ENCODE data around the gene ZCWPW1. TPM values are rescaled to one million over a fixed set of nuclear protein-coding genes. Genes with fewer than 3 reads are reported as not detected.
"Not testable (repeated sequence)": the region's sequence is repeated elsewhere in the genome, so short reads cannot be mapped to it uniquely, and the experiment has no call there.

ZCWPW1 gene
- total RNA-seq, 2 donors from 2014 or later = 1.1 to 1.3 TPM

DNA sequence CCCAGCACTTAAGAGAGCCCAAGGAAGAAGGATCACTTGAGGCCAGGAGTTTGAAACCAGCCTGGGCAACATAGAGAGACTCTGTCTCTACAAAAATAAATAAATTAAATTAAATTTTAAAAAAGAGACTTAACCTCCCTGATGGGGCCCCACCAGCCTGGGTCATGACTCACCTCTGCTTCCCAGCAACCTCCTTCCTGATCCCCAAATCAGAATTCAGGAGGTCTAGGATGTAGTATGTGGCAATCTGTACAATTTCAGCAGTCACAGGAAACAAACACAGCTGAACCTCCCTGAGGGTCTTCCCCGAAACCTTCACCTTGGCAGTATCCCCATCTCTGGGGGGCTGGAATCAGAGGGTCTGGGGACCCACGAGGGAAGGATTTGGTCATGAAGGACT is 17.5 kb upstream of the ZCWPW1 start:
- no peaks in the 10 kb centered on the region for H3K9me3 ChIP-seq
- H3K4me1 ChIP-seq = no peaks in the 10 kb centered on the region
- no peaks in the 10 kb centered on the region for H3K36me3 ChIP-seq
- TF ChIP-seq, protein P1, sequence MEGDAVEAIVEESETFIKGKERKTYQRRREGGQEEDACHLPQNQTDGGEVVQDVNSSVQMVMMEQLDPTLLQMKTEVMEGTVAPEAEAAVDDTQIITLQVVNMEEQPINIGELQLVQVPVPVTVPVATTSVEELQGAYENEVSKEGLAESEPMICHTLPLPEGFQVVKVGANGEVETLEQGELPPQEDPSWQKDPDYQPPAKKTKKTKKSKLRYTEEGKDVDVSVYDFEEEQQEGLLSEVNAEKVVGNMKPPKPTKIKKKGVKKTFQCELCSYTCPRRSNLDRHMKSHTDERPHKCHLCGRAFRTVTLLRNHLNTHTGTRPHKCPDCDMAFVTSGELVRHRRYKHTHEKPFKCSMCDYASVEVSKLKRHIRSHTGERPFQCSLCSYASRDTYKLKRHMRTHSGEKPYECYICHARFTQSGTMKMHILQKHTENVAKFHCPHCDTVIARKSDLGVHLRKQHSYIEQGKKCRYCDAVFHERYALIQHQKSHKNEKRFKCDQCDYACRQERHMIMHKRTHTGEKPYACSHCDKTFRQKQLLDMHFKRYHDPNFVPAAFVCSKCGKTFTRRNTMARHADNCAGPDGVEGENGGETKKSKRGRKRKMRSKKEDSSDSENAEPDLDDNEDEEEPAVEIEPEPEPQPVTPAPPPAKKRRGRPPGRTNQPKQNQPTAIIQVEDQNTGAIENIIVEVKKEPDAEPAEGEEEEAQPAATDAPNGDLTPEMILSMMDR (IDR thresholded peaks at IDR 0.05) = no peak
- H3K9ac ChIP-seq (ENCODE audit: low read depth in 2 of 2, low read length in 2 of 2) = no peak overlapping the region
- no peak overlapping the region for H3K27ac ChIP-seq
- intact Hi-C loops (cut with DNase I) = no loop called here
- H3K4me3 ChIP-seq = no peak overlapping the region
- H3K27me3 ChIP-seq = no peaks in the 10 kb centered on the region
- DNase-seq = no peak

DNA sequence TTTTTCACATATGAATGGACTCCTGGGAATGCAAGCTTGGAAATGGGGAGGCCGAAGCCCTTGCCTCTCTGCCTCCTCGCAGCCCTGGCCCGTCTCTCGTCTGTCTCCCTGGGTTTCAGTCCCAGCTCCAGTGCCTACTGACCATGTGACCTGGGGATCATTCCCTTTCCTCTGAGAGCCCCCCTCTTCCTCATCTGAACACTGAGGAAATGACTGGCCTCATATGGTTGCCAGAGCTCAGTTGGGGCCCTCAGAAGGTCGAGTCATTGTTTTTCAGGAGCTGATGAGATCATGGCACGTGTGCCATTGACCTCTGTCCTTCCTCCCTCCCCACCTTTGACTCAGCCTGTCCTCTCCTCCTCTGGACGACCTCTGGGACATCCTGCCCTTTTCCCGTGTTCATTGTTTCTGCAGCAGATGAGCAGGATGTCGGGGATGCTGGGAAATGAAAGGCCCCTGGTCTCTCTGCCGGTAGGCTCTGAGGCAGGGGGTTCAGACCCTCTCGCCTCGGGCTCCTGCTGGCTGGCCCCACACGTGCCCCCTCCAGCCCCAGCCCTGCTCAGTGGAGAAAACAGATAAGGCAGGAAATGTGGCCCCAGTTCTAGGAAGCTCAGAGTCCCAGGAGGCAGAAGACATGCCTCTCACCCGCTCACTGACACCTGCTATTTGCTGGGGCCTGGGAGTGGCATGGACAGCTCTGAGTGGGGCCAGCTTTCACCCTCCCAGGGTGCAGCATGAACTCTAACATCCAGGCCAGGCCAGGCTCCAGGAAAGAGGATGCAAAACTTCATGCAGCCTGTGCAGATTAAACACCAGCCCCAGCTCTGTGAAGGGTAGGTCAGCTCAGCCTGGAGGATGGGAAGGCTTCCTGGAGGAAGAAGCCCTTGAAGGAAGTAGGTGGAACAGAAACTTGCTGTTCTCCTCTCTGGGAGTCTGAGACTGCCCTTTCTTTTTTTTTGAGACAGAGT is 16.1 kb upstream of the ZCWPW1 start:
- Histone ChIP-seq H3K4me3 (no peak overlapping the region), H3K4me1 (no peaks in the 10 kb centered on the region), H3K27ac (no peak overlapping the region), H3K27me3 (no peaks in the 10 kb centered on the region), H3K9me3 (no peaks in the 10 kb centered on the region), H3K36me3 (no peaks in the 10 kb centered on the region), H3K9ac (ENCODE audit: low read depth in 2 of 2, low read length in 2 of 2) (peak overlapping the region; percentile 34 to 35)
- intact Hi-C loops (cut with DNase I) = no loop called here
- DNase-seq = no peak
- TF ChIP-seq, protein P1 (IDR thresholded peaks at IDR 0.05) = no peak

DNA sequence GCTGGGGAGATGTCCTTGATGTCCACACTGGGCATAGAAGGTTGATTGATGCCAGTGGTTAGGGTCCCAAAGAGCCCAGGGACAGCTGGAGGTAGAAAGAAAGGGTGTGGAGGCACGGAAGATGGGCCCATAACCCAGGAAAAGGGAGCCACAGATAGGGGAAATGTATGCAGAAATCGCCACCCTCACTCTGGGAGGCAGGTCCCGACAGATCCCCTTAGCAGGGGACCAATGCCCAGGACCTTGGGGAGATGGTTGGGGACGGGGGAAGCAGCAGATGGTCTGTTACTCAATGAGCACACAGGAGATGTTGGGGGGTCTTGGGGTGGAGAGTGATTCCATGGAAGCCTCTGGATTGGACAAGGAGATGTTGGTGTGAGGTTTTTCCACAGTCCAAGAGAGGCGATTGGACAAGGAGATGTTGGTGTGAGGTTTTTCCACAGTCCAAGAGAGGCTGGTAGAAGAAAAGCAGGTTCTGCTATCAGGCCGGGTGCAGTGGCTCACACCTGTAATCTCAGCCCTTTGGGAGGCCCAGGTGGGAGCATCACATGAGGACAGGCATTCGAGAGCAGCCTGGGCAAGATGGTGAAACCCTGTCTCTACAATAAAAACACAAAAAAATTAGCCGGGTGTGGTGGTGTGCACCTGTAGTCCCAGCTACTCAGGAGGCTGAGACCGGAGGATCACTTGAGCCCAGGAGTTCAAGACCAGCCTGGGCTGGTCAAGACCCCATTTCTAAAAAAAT is 14.8 kb upstream of the ZCWPW1 start:
- Histone ChIP-seq H3K27me3 (no peaks in the 10 kb centered on the region), H3K9ac (ENCODE audit: low read depth in 2 of 2, low read length in 2 of 2) (no peak overlapping the region), H3K9me3 (no peaks in the 10 kb centered on the region), H3K36me3 (no peaks in the 10 kb centered on the region), H3K4me1 (no peaks in the 10 kb centered on the region), H3K27ac (no peak overlapping the region), H3K4me3 (no peak overlapping the region)
- DNase-seq = no peak
- TF ChIP-seq, protein P1 (IDR thresholded peaks at IDR 0.05) = no peak
- intact Hi-C loops (cut with DNase I) = no loop called here

DNA sequence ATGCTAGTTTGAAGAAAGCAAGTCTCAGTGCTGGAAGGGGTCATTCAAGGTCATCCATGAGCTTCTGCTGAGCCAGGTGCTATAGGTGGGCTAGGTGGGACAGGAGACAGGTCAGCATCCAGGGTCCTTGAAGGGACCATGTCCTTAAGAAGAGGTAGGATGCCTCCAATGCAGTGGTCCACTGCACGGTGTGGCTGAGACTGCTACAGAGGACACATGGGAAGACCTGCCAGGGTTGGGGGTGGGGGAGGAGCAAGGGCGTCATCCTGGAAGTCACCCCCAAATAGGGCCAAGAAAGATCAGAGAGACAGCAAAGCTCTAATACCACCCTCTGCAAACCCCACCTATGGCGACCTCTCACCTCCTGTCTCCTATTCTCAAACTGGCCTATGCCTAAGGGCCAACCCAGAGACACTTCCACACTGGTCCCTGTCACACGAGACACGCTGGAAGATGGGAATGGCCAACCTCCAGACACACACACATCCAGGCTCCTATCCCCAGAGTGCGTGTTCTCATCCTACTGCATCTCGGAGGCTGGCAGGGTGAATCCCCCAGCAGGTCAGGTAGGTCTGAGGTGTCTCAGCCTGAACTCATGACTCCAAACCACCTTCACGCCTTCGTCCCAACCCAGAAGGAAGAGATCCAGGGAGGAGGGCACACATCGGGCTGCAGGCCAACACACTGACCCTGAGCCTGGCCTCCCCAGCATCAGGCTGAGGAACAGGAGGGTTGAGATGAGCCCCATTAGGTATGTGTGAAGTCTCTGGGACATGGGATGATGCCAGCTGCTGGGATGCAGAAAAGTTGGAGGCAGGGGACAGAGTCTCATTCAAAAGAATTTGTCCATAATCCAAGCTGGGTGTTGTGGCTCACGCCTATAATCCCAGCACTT is 13.4 kb upstream of the ZCWPW1 start:
- no peak for DNase-seq

DNA sequence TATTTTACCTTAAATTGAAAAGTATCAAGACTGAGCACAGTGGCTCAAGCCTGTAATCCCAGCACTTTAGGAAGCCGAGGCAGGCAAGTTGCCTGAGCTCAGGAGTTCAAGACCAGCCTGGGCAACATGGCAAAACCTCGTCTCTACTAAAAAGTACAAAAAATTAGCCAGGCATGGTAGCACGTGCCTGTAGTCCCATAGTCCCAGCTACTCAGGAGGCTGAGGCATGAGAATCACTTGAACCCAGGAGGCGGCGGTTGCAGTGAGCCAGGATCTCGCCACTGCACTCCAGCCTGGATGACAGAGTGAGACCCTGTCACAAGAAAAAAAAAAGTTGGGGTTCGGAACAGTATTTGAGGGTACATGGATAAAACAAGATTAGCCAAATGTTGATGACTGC is 10.7 kb upstream of the ZCWPW1 start:
- intact Hi-C loops (cut with DNase I); H3K27me3 ChIP-seq; H3K9me3 ChIP-seq; H3K36me3 ChIP-seq; H3K4me3 ChIP-seq; DNase-seq; H3K4me1 ChIP-seq; H3K27ac ChIP-seq; H3K9ac ChIP-seq (ENCODE audit: low read depth in 2 of 2, low read length in 2 of 2): not testable (repeated sequence)

More for the DNA sequence above, 13.4 kb upstream of the ZCWPW1 start:
- intact Hi-C loops (cut with DNase I) = no loop called here
- H3K36me3 ChIP-seq = no peaks in the 10 kb centered on the region
- H3K4me3 ChIP-seq = no peak overlapping the region
- no peak overlapping the region for H3K9ac ChIP-seq (ENCODE audit: low read depth in 2 of 2, low read length in 2 of 2)
- H3K27me3 ChIP-seq = no peaks in the 10 kb centered on the region
- TF ChIP-seq, protein P1 (IDR thresholded peaks at IDR 0.05) = no peak
- no peak overlapping the region for H3K27ac ChIP-seq
- no peaks in the 10 kb centered on the region for H3K4me1 ChIP-seq
- no peaks in the 10 kb centered on the region for H3K9me3 ChIP-seq

DNA sequence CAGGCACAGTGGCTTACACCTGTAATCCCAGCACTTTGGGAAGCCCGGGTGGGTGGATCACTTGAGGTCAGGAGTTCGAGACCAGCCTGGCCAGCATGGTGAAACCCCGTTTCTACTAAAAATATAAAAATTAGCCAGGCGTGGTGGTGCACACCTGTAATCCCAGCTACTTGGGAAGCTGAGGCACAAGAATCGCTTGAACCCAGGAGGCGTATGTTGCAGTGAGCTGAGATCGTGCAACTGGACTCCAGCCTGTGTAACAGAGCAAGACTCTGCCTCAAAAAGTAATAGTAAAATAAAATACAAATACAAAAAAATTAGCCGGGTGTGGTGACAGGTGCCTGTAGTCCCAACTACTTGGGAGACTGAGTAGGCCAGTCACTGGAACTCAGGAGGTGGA is 10.2 kb upstream of the ZCWPW1 start:
- H3K4me3 ChIP-seq; H3K4me1 ChIP-seq; H3K36me3 ChIP-seq; intact Hi-C loops (cut with DNase I); DNase-seq; H3K27ac ChIP-seq; H3K27me3 ChIP-seq; H3K9ac ChIP-seq (ENCODE audit: low read depth in 2 of 2, low read length in 2 of 2); H3K9me3 ChIP-seq: not testable (repeated sequence)
